GM10847 (cell line): ENCODE measurements around the gene METTL22.

ENCODE experiments used
- POLR2A ChIP-seq: IDR thresholded peaks from 2 replicates; pipeline ENCODE4 v1.6.1; 2011; ENCODE audit not compliant: insufficient read length; ENCODE audit errors: extremely low read depth

METTL22 gene

GRCh38 chr16:8620535-8620934 lies 963 bp upstream of the METTL22 start:
- TF ChIP-seq POLR2A = no peak

GRCh38 chr16:8621222-8621571 lies 301 bp upstream of the METTL22 start:
- TF ChIP-seq POLR2A = no peak

GRCh38 chr16:8622315-8622656 lies 788 bp downstream of the METTL22 start:
- TF ChIP-seq POLR2A = no peak

GRCh38 chr16:8623634-8624033 lies 2.1 kb downstream of the METTL22 start:
- no peak for TF ChIP-seq POLR2A

- no peak for TF ChIP-seq POLR2A
Observed at GRCh38 chr16:8625491-8626087, 4.1 kb downstream of the METTL22 start.

- no peak for TF ChIP-seq POLR2A
Observed at GRCh38 chr16:8626946-8627345, 5.4 kb downstream of the METTL22 start.

GRCh38 chr16:8627456-8627855 lies 6.0 kb downstream of the METTL22 start:
- TF ChIP-seq POLR2A = no peak

GRCh38 chr16:8628981-8629725 lies 7.7 kb downstream of the METTL22 start:
- no peak for TF ChIP-seq POLR2A

- TF ChIP-seq POLR2A = no peak
Observed at GRCh38 chr16:8630255-8630953, 8.9 kb downstream of the METTL22 start.

- no peak for TF ChIP-seq POLR2A
Observed at GRCh38 chr16:8631373-8631772, 9.9 kb downstream of the METTL22 start.

- TF ChIP-seq POLR2A = no peak
Observed at GRCh38 chr16:8631818-8632465, 10.4 kb downstream of the METTL22 start.

- TF ChIP-seq POLR2A = no peak
Observed at GRCh38 chr16:8632675-8633182, 11.2 kb downstream of the METTL22 start.

GRCh38 chr16:8634991-8635736 lies 13.7 kb downstream of the METTL22 start:
- TF ChIP-seq POLR2A = no peak

GRCh38 chr16:8639694-8640093 lies 18.2 kb downstream of the METTL22 start:
- TF ChIP-seq POLR2A = no peak

- no peak for TF ChIP-seq POLR2A
Observed at GRCh38 chr16:8641671-8642070, 20.2 kb downstream of the METTL22 start.
